Measurements from ENCODE around the gene ULK3. TPM values are rescaled to one million over a fixed set of nuclear protein-coding genes. Genes with fewer than 3 reads are reported as not detected.
A peak's percentile ranks its signal among the peaks of the same experiment; 100 is the strongest.
"Not testable (repeated sequence)": the region's sequence is repeated elsewhere in the genome, so short reads cannot be mapped to it uniquely, and the experiment has no call there.

Gene ULK3, protein sequence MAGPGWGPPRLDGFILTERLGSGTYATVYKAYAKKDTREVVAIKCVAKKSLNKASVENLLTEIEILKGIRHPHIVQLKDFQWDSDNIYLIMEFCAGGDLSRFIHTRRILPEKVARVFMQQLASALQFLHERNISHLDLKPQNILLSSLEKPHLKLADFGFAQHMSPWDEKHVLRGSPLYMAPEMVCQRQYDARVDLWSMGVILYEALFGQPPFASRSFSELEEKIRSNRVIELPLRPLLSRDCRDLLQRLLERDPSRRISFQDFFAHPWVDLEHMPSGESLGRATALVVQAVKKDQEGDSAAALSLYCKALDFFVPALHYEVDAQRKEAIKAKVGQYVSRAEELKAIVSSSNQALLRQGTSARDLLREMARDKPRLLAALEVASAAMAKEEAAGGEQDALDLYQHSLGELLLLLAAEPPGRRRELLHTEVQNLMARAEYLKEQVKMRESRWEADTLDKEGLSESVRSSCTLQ
- 16.1 TPM for total RNA-seq
- polyA plus RNA-seq, result 25.1 TPM

DNA sequence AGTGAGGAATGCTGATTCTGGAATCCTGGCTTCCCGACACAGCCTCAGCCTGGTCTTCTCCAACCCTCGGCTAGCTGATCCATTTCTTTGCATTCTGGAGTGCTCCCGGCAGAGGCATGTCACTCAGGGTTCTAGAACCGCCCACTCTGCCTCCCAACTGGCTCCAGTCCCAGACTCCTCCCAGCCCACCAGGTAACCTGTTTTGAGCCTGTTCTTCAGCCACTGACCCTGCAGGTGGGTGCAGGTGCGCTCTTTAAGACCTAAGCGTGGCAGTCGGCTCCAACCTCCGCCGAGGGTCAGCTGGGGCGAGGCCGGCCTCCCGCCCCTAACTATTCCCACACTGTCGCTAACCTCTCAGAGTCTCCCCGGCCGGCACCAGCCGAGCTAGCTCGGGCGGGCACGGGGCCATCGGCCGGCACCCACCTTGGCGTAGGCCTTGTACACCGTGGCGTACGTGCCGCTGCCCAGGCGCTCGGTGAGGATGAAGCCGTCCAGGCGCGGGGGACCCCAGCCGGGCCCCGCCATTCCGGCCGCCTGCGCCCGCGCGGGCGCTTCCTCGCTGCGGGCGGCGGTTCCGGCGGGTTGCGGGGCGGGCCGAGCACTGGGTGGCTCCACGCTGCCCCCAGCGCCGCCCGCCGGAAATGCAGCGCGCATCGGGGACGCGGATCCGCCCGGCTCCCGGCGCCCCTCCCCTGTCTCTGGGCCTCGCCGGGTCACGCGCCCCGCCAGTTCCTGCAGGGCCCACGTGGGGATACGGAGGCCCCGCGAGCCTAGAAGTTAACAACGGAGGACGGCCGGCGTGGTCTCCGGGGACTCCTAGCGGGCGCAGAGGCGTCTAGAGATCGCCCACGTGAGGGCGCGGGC is at the start of gene ULK3:
Gene ULK3, minus strand, starts transcription at position 576 of the 864 bp plus-strand sequence. Its CDS starts 51 bp downstream, at position 525.
- peak; percentile 56 for DNase-seq (ENCODE audit: extremely low spot score)
- peak within 1 kb of the TSS; percentile 67 for H3K4me3 ChIP-seq (ENCODE audit: low read depth, low read length)
- H3K36me3 ChIP-seq (ENCODE audit: insufficient read depth), result peaks cover 7% of the 10 kb centered on the region
- no peaks in the 10 kb centered on the region for H3K4me1 ChIP-seq (ENCODE audit: insufficient read depth)
- under 1% methylated on average over 84 of the region's 84 CpGs for WGBS
- H3K27ac ChIP-seq (ENCODE audit: low read depth), result peak within 1 kb of the TSS; percentile 84

DNA sequence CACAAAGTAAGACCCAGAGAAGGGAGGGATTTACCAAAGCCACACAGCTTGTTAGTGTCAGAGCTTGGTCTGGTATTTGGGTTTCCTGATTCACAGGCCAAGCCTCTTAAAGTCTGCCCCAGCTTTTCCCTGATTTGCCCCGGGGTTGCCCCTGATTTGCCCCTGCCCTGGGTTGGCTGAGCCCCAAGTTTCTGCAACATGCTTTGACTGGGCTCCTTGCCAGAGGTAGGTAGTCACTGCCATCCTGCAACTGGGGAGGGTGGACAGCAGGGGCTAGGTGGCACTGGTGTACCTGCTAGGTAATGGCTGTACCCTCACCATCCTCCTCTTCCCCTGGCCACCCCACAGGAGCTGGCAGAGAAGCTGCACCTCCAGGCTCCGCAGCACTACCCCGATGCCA is 49.4 kb upstream of the ULK3 start:
- Histone ChIP-seq H3K27ac (ENCODE audit: low read depth) (no peak overlapping the region), H3K36me3 (ENCODE audit: insufficient read depth) (no peaks in the 10 kb centered on the region), H3K4me1 (ENCODE audit: insufficient read depth) (no peaks in the 10 kb centered on the region), H3K4me3 (ENCODE audit: low read depth, low read length) (no peak overlapping the region)
- 87% methylated on average over 3 of the region's 3 CpGs for WGBS
- DNase-seq (ENCODE audit: extremely low spot score), result no peak

DNA sequence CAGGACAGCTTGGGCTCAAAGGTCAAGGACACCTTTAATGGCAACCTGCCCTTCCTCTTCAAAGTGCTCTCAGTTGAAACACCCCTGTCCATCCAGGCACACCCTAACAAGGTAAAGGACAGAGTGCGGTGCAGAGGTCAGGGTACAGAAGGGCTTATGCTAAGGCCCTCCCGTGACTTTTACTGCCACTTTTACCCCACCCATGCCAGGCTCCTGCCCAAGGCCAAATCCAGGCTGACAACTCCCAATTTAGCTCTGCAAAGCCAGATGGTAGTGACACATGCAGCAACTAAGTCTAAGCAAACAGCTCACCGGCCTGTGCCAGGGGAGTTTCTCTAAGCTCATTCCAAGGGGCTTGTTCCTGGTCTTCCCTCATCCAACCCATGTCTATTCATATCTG is 48.5 kb upstream of the ULK3 start:
- 91% methylated on average over 3 of the region's 3 CpGs for WGBS
- Histone ChIP-seq H3K36me3 (ENCODE audit: insufficient read depth) (no peaks in the 10 kb centered on the region), H3K27ac (ENCODE audit: low read depth) (no peak overlapping the region), H3K4me1 (ENCODE audit: insufficient read depth) (no peaks in the 10 kb centered on the region), H3K4me3 (ENCODE audit: low read depth, low read length) (no peak overlapping the region)
- no peak for DNase-seq (ENCODE audit: extremely low spot score)

DNA sequence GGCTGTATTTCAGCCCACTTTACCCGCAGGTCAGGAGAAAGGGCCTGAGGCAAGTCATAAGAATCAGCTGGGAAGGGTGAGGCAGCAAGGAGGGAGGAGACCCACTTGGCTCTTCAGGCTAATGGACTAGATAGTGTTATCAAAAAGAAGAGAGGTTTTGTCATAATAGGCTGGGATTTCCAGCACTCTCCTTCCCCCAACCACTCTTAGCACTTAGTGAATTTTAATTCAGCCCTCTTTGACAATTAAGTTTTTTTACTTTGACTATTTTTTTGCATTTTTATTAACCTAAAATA is 47.7 kb upstream of the ULK3 start:
- H3K4me3 ChIP-seq (ENCODE audit: low read depth, low read length), result peak overlapping the region; percentile 82
- no peaks in the 10 kb centered on the region for H3K4me1 ChIP-seq (ENCODE audit: insufficient read depth)
- H3K27ac ChIP-seq (ENCODE audit: low read depth), result no peak overlapping the region
- WGBS, result 7% methylated on average over 1 of the region's 1 CpG
- no peaks in the 10 kb centered on the region for H3K36me3 ChIP-seq (ENCODE audit: insufficient read depth)
- DNase-seq (ENCODE audit: extremely low spot score), result no peak

DNA sequence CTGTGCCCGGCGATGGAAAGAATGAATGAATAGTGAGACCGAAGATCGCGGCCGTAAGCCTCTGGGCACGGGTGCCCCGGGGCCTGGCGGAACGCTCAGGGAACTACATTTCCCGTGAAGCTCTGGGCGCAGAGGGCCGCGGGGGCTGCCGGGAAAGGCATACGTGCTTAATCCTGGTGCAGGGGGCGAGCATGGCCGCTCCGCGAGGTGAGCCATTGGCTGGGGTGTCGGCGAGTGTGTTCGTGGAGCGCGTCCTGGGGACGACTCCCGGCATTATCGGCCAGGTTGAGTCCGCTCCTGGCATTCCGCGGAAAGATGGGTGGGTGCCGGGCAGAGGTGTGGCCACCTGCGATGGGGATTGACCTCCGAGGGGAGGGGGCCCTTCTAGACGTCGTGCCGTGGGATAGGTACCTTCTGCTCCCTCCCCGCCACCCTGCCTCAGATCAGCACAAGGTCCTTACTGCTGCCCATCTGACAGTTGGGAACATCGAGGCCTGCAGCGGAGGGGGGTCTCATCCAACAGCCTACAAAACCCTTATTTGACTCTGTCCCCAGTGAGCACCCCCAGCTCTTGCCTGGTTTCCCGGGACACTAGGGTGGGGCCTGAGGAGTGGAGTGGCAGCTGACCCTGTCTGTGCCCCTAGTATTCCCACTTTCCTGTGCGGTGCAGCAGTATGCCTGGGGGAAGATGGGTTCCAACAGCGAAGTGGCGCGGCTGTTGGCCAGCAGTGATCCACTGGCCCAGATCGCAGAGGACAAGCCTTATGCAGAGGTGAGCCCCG is 47.1 kb upstream of the ULK3 start, which contains the start of gene MPI:
Gene MPI, plus strand, starts transcription at position 160 of the 782 bp plus-strand sequence. Its CDS starts 32 bp downstream, at position 192.
- WGBS, result 1% methylated on average over 47 of the region's 47 CpGs

DNA sequence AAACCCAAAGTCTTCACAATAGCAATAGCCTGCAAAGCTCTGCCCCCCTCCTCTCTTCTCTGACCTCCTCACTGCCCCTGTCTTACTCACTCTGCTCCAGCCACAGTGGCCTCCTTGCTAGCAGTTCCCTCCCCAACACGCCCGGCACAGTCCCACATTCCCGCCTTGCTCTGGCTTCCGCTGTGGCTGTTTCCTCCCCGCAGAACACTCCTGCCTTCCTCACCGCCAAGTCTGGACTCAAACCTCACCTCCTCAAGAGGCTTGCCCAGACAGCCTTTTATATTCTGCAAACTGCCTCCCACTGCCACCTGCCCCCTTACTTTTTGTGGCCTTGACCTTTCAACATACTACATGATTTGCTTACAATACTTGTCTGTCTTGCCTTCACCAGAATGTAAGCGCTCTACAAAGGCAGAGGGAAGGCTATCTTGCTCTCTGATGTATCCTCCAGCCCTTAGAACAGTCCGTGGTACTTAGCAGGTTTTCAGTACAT is 46.5 kb upstream of the ULK3 start:
- DNase-seq (ENCODE audit: extremely low spot score), result no peak
- 6% methylated on average over 8 of the region's 8 CpGs for WGBS
- H3K4me1 ChIP-seq (ENCODE audit: insufficient read depth), result no peaks in the 10 kb centered on the region
- H3K36me3 ChIP-seq (ENCODE audit: insufficient read depth), result no peaks in the 10 kb centered on the region
- H3K4me3 ChIP-seq (ENCODE audit: low read depth, low read length), result peak overlapping the region; percentile 82
- H3K27ac ChIP-seq (ENCODE audit: low read depth), result no peak overlapping the region

More for the DNA sequence above, 47.1 kb upstream of the ULK3 start, which contains the start of gene MPI:
- H3K4me1 ChIP-seq (ENCODE audit: insufficient read depth), result no peaks in the 10 kb centered on the region
- H3K4me3 ChIP-seq (ENCODE audit: low read depth, low read length), result peak within 1 kb of the TSS; percentile 82
- peak within 1 kb of the TSS; percentile 52 for H3K27ac ChIP-seq (ENCODE audit: low read depth)
- no peaks in the 10 kb centered on the region for H3K36me3 ChIP-seq (ENCODE audit: insufficient read depth)
- DNase-seq (ENCODE audit: extremely low spot score), result peak; percentile 68

DNA sequence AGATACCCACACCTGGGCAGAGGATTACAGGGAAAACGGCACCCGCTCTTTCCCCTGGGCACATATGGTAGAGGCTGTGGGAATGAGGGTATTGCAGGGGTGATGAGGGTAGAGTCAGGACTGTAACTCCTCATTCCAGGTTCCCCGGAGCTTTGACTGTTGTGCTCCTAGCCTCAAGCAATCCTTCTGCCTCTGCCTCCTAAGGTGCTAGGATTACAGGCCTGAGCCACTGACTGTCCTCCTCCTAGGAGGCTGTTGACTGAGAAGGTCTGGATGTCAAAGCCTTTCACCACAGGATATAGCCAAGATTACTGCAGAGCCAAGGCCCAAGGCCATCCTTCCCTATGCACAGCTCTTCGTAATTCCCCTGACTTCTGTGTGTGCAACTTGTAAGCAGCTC is 45.8 kb upstream of the ULK3 start:
- WGBS, result 86% methylated on average over 4 of the region's 4 CpGs
- Histone ChIP-seq H3K4me1 (ENCODE audit: insufficient read depth) (no peaks in the 10 kb centered on the region), H3K4me3 (ENCODE audit: low read depth, low read length) (no peak overlapping the region), H3K36me3 (ENCODE audit: insufficient read depth) (no peaks in the 10 kb centered on the region), H3K27ac (ENCODE audit: low read depth) (no peak overlapping the region)
- DNase-seq (ENCODE audit: extremely low spot score), result no peak

DNA sequence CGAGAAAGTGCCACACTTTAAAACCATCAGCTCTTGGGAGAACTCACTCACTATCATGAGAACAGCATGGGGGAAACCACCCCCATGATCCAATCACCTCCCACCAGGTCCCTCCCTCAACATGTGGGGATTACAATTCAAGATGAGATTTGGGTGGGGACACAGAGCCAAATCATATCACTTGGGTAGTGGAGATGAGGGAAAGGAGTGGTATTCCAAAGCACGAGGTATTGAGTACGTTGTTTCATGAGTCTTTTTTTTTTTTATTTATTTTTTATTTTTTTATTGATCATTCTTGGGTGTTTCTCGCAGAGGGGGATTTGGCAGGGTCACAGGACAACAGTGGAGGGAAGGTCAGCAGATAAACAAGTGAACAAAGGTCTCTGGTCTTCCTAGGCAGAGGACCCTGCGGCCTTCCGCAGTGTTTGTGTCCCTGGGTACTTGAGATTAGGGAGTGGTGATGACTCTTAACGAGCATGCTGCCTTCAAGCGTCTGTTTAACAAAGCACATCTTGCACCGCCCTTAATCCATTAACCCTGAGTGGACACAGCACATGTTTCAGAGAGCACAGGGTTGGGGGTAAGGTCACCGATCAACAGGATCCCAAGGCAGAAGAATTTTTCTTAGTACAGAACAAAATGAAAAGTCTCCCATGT is 44.7 kb upstream of the ULK3 start:
- not testable (repeated sequence) for H3K36me3 ChIP-seq (ENCODE audit: insufficient read depth); H3K27ac ChIP-seq (ENCODE audit: low read depth); DNase-seq (ENCODE audit: extremely low spot score); H3K4me1 ChIP-seq (ENCODE audit: insufficient read depth); H3K4me3 ChIP-seq (ENCODE audit: low read depth, low read length)
- WGBS, result 73% methylated on average over 10 of the region's 10 CpGs

DNA sequence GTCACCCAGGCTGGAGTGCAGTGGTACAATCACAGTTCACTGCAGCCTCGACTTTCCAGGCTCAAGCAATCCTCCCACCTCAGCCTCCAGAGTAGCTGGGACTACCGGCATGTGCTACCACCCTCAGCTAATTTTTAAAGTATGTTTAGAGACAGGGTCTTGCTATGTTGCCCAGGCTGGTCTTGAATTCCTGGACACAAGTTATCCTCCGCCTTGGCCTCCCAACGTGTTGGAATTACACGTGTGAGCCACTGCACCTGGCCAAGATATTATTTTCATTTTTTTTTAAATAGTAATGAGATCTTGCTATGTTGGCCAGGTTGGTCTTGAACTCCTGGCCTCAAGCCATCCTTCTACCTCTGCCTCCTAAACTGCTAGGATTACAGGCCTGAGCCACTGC is 42.5 kb upstream of the ULK3 start:
- Histone ChIP-seq H3K4me1 (ENCODE audit: insufficient read depth) (no peaks in the 10 kb centered on the region), H3K27ac (ENCODE audit: low read depth) (no peak overlapping the region), H3K36me3 (ENCODE audit: insufficient read depth) (no peaks in the 10 kb centered on the region), H3K4me3 (ENCODE audit: low read depth, low read length) (no peak overlapping the region)
- WGBS, result 88% methylated on average over 5 of the region's 5 CpGs
- no peak for DNase-seq (ENCODE audit: extremely low spot score)

DNA sequence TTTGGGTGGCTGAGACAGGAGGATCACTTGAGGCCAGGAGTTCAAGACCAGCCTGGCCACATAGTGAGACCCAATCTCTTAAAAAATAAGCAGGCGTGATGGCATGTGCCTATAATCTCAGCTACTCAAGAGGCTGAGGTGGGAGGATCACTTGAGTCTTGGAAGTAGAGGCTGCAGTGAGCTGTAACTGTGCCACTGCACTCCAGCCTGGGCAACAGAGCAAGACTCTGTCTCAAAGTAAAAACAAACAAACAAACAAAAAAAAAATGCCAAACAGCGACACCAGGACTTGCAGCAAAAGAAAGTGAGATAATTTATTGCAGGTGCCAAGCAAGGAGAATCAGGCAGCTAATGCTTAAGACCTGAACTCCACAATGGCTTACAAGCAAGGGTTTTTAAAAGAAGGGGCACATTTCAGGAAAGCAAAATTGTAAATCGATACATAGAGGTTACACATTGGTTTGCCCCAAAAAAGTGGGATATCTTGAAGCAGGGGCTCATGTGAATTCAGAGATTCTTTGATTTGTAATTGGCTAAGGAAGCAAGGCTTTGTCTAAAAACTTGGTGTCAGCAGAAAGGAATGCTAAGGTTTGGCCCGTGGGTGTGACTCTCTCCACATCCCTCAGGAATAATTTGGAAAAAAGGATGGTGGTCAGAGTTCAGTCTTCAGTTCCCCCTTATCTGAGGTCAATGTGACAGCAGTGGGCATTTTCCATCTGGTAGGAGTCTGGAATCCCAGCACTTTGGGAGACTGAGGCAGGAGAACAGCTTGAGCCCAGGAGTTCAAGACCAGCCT is 41.7 kb upstream of the ULK3 start:
- no peaks in the 10 kb centered on the region for H3K4me1 ChIP-seq (ENCODE audit: insufficient read depth)
- H3K4me3 ChIP-seq (ENCODE audit: low read depth, low read length), result no peak overlapping the region
- H3K27ac ChIP-seq (ENCODE audit: low read depth), result no peak overlapping the region
- 76% methylated on average over 4 of the region's 4 CpGs for WGBS
- no peaks in the 10 kb centered on the region for H3K36me3 ChIP-seq (ENCODE audit: insufficient read depth)
- DNase-seq (ENCODE audit: extremely low spot score), result no peak

DNA sequence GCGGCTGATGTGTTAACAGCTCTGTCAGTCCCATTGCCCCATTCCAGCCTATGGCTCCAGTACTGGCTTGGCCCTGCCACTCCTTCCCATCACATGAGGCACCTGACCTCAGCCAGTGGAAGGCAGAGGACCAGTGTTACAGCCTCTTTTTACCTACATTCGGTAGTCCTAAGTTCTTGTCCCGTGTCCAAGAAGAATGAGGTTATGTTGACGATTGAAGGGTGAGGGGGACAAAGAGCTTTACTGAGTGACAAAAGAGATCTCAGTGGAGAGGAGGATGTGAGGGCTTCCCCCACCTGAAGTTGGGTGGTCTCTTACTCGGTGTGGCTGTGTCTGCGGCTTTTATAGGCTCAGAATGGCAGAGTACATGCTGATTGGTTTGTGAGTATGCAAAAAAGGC is 39.6 kb upstream of the ULK3 start:
- Histone ChIP-seq H3K4me1 (ENCODE audit: insufficient read depth) (no peaks in the 10 kb centered on the region), H3K27ac (ENCODE audit: low read depth) (no peak overlapping the region), H3K36me3 (ENCODE audit: insufficient read depth) (no peaks in the 10 kb centered on the region), H3K4me3 (ENCODE audit: low read depth, low read length) (no peak overlapping the region)
- WGBS, result 87% methylated on average over 6 of the region's 6 CpGs
- no peak for DNase-seq (ENCODE audit: extremely low spot score)

DNA sequence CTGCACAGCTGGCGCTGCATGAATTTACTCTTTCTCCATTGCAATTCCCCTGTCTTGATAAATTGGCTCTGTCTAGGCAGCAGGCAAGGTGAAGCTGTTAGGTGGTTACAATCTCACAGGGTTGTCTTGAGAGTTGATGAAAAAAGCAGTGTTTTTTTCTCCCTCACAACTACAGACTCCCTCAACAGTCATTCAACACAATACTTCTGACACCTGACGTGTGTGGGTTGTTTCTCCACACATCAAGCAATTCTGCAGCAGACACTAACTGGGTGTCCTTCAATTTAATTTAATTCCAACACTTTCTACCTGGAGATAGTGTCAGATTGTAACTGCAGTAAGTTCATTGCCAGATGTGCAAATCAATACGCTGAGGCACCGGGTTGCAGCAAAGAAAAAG is 35.3 kb upstream of the ULK3 start:
- no peak for DNase-seq (ENCODE audit: extremely low spot score)
- H3K4me1 ChIP-seq (ENCODE audit: insufficient read depth), result no peaks in the 10 kb centered on the region
- no peak overlapping the region for H3K4me3 ChIP-seq (ENCODE audit: low read depth, low read length)
- no peaks in the 10 kb centered on the region for H3K36me3 ChIP-seq (ENCODE audit: insufficient read depth)
- no peak overlapping the region for H3K27ac ChIP-seq (ENCODE audit: low read depth)
- WGBS, result 75% methylated on average over 4 of the region's 4 CpGs

All from urinary bladder (tissue), 4 donors.